K562 treated with DMSO at 1 percent for 12 hours (cell line): ENCODE measurements around the gene POTEH. TPM values are rescaled to one million over a fixed set of nuclear protein-coding genes. Genes with fewer than 3 reads are reported as not detected.

Experiments
- total RNA-seq: library from RNA; unstranded; fragments of 300-600 nt; gene quantifications from 2 replicates; pipeline ENCODE4 v1.2.3, GENCODE V29; 2022; ENCODE audit not compliant: insufficient read depth

POTEH gene
- not detected in 2 replicates for total RNA-seq

GRCh38 chr22:15689749-15690125 is at the start of gene POTEH:
Gene POTEH, plus strand, starts transcription at chr22:15690026. Its CDS starts 52 bp downstream, at chr22:15690078.

Other genes with a start within 250 kb of the POTEH start
- gene OR11H1, start 161.8 kb upstream of the POTEH start, total RNA-seq: not detected in 2 replicates